Measurements from ENCODE around the gene GK.

DNA sequence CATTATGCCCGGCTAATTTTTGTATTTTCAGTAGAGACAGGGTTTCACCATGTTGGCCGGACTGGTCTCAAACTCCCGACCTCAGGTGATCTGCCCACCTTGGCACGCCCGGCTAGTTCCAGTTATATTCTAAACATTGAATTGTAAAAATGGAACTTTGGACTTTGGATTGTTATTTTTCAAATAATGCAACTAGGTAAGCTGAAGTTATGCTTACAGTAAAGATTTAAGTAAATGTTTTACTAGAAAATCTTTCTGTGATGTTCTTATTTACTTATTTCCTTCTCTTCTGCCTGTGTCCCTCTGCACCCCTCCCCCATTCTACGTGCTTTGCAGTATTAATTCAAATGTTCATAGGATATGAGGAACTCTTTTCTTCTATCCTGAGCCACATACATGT, 26.1 kb downstream of the GK start:
- no peak for TF ChIP-seq CTCF (IDR thresholded peaks at IDR 0.05)
- no peak for TF ChIP-seq POLR2A (IDR thresholded peaks at IDR 0.05)
